H1 (cell line): ENCODE data around the gene BRAP. TPM values are rescaled to one million over a fixed set of nuclear protein-coding genes. Genes with fewer than 3 reads are reported as not detected.

ENCODE experiments used
- BRCA1 ChIP-seq: IDR thresholded peaks from 2 replicates; pipeline ENCODE4 v1.6.1; 2012; ENCODE audit warnings: low read depth, low read length, improper control_type of control experiment
- CBX5 ChIP-seq: fragments of 300-800, 300-1000 bp; sonication (generic); IDR thresholded peaks from 2 replicates; pipeline ENCODE4 v1.7.1; 2016; ENCODE audit warnings: antibody characterized with exemption, low read length, low read depth
- CHD1 ChIP-seq: IDR thresholded peaks from 2 replicates; pipeline ENCODE4 v1.6.1; 2012; ENCODE audit warnings: low read depth, low read length, improper control_type of control experiment
- RNF2 ChIP-seq: fragments of 200-900, 300-1000 bp; sonication (generic); IDR thresholded peaks from 2 replicates; pipeline ENCODE4 v1.7.1; 2016; ENCODE audit warnings: borderline replicate concordance, low read depth, mild to moderate bottlenecking, antibody characterized with exemption, low read length; ENCODE audit not compliant: poor library complexity, severe bottlenecking; ENCODE audit errors: missing control alignments
- TCF12 ChIP-seq: IDR thresholded peaks from 2 replicates; pipeline ENCODE4 v1.6.1; 2011; ENCODE audit warnings: low read depth, mild to moderate bottlenecking, low read length
- polyA plus RNA-seq, 7 experiments: library from polyadenylated mRNA; depleted of rRNA in 3 of 7; stranded (reverse) in 5 of 7; unstranded in 2 of 7; fragments of >200 nt in 5 of 7; fragments of 200-250 nt in 2 of 7; gene quantifications; 1 replicate in 5 of 7; 2 replicates in 1 of 7; 4 replicates in 1 of 7; pipeline versions ENCODE4 v1.2.1 to v1.2.3, GENCODE V29; 2011 to 2013; ENCODE audit warnings: missing spikeins in 2 of 7, mixed read lengths in 2 of 7
- total RNA-seq: library from RNA; stranded (reverse); fragmentation: NEBNext Ultra II Directional; extraction: Animal tissue kit (Norgen Biotek cat#: 25700); gene quantifications from 2 replicates; pipeline ENCODE4 v1.2.1, GENCODE V29; 2021

BRAP gene
- total and polyA plus RNA-seq, 2 of the 8 experiments (the other 6 are each of a cell fraction or from before 2014, with no cell fraction given), result 12.8 to 22.2 TPM

GRCh38 chr12:111706145-111706544 is 20.4 kb upstream of the BRAP start (continued):
- TF ChIP-seq RNF2 (no peak), CHD1 (no peak), CBX5 (no peak), TCF12 (no peak), BRCA1 (no peak)
